ENCODE results near the gene LARGE2.

LARGE2 gene

DNA sequence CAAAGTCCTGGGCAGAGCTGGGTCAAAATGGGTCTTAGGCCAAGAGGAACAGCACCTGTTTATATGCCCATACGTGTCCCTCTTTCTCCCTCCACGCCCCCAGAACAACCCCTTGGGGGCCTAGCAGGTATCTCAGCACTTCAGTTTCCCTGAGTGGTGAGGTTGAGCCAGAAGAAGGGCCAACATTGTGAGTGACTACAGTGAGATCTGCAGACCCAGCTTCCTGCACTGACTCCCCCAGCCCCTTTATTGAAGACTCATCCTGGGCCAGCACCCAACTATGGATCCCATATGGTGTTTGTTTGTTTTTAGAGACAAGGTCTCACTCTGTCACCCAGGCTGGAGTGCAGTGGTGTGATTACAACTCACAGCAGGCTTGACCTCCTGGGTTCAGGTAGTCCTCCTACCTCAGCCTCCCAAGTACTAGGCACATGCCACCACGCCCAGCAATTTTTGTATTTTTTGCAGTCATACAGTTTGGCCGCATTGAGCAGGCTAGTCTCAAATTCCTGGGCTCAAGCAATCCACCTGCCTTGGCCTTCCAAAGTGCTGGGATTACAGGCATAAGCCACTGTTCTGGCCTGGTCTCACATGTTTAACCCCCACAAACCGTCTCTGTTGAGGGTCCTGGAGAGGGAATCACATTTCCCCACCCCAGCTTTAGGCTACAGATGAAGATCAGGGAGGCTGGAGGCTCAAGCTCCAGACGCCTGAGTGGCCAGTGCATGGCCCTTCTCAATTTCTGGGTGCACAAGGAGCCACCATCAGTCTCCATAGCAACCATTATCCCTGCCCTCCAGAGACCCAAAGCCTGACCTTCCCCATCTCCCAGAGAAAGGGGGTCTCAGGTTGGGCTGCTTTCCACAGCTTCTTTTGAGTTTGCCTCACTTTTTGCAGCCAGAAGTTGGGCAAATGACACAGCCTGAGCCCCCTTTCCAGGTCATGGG, 1.7 kb upstream of the LARGE2 start:
- no peak for DNase-seq (ENCODE audit: extremely low read depth, low read depth)
- TF ChIP-seq, protein P1, sequence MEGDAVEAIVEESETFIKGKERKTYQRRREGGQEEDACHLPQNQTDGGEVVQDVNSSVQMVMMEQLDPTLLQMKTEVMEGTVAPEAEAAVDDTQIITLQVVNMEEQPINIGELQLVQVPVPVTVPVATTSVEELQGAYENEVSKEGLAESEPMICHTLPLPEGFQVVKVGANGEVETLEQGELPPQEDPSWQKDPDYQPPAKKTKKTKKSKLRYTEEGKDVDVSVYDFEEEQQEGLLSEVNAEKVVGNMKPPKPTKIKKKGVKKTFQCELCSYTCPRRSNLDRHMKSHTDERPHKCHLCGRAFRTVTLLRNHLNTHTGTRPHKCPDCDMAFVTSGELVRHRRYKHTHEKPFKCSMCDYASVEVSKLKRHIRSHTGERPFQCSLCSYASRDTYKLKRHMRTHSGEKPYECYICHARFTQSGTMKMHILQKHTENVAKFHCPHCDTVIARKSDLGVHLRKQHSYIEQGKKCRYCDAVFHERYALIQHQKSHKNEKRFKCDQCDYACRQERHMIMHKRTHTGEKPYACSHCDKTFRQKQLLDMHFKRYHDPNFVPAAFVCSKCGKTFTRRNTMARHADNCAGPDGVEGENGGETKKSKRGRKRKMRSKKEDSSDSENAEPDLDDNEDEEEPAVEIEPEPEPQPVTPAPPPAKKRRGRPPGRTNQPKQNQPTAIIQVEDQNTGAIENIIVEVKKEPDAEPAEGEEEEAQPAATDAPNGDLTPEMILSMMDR (IDR thresholded peaks at IDR 0.05; ENCODE audit: low read depth, low read length, missing control alignments): no peak

DNA sequence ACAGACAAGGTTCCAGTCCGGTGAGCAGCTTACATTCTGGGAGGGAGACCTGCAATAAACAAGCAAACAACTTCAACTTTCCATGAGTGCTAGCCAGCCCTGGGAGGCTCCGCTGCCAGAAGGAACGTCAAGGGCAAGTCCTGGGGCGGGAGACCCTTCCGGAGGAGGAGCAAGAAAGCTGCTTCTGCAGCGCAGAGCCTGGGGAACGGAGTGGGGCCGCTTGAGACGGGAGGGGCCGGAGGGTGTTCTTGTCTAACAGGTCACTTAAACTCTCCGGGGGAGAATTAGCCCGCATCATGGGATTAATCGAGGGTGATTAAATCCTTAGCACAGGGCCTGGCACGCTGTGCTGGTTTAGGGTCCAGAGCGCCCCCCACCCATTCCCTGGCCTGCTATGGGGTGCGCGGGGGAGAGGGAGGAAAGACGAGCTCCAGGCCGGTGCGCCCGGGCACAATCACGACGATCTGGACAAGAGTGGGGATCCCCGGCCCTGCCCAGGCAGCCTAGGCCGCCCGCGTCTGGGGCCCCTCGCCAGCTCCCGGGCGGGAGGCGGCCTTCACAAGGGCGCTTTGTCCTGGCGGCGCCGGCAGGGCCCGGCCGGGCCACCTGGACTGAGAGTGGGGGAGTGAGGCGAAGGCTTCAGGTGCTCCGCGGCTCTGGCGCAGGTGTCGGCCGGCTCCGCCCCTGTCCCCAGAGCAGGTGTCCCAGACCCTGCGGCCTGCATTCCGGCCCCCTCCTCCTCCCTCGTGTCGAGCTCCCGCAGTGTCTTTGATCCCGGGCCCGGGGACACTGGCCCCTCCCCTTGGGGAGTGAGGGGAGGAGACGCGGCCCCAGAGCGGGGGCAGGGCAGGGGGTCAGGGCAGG, 663 bp upstream of the LARGE2 start:
- TF ChIP-seq, protein P1 (IDR thresholded peaks at IDR 0.05; ENCODE audit: low read depth, low read length, missing control alignments): no peak
- H3K4me3 ChIP-seq (replicated peaks; ENCODE audit: low read depth, low read length): no peak overlapping the region
- DNase-seq (ENCODE audit: extremely low read depth, low read depth): no peak

More for the DNA sequence above, 1.7 kb upstream of the LARGE2 start:
- no peak overlapping the region for H3K4me3 ChIP-seq (replicated peaks; ENCODE audit: low read depth, low read length)

DNA sequence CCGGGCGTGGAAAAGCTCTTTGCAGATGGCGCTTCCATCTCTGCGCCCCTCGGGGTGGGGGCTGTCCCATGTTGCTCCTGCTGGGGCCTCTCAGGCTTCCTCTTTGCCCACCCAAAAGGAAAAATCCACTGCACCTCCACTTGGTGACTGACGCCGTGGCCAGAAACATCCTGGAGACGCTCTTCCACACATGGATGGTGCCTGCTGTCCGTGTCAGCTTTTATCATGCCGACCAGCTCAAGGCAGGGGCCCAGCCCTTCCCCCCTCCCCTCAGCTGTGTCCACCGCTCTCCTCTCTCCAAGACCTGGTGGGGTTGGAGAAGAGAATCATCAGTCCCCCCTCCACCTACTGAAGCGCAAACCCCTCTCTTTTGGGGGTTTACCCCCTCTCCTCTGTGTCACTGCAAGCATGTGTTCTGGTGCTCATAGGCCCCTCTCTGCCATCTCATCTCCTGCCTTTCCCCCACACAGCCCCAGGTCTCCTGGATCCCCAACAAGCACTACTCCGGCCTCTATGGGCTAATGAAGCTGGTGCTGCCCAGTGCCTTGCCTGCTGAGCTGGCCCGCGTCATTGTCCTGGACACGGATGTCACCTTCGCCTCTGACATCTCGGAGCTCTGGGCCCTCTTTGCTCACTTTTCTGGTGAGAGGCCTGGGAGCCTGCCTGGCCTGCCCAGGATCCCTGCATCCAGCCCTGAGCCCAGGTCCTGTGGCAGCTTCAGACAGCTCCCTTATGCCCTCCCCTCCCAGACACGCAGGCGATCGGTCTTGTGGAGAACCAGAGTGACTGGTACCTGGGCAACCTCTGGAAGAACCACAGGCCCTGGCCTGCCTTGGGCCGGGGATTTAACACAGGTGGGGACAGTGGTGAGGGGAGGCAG, 1.8 kb downstream of the LARGE2 start:
- no peak overlapping the region for H3K4me3 ChIP-seq (replicated peaks; ENCODE audit: low read depth, low read length)
- TF ChIP-seq, protein P1 (IDR thresholded peaks at IDR 0.05; ENCODE audit: low read depth, low read length, missing control alignments): no peak
- no peak for DNase-seq (ENCODE audit: extremely low read depth, low read depth)

DNA sequence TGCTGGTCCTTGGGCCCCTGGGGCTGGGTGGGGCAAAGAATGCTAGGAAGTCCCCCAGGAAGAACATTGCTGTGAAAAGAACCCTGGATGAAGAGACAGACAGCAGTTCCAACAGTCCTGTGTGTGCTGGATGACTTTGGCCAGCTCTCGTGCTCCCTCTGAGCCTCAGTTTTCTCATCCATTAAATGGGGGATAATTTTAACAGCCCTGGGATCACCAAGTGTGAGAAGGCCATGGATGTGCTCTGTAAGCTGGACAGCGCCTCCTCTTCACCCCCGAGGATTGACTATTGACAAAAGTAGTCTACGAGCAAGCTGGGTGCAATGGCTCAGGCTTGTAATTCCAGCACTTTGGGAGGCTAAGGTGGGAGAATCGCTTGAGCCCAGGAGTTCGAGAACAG, 2.5 kb downstream of the LARGE2 start:
- no peak for DNase-seq (ENCODE audit: extremely low read depth, low read depth)
- TF ChIP-seq, protein P1 (IDR thresholded peaks at IDR 0.05; ENCODE audit: low read depth, low read length, missing control alignments): no peak
- no peak overlapping the region for H3K4me3 ChIP-seq (replicated peaks; ENCODE audit: low read depth, low read length)

DNA sequence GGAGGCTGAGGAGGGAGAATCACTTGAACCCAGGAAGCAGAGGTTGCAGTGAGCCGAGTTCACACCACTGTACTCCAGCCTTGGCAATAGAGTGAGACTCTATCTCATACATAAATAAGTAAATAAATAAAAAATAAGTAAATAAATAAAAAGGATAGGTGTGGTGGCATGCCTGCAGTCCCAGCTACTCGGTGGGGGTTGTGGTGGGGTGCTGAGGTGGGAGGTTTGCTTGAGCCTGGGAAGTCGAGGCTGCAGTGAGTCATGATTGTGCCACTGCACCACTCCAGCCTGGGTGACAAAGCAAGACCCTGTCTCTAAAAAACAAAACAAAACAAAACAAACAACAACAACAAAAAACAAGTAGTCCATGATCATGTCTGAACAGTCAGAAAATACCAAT, 3.1 kb downstream of the LARGE2 start:
- TF ChIP-seq, protein P1 (IDR thresholded peaks at IDR 0.05; ENCODE audit: low read depth, low read length, missing control alignments): no peak
- no peak overlapping the region for H3K4me3 ChIP-seq (replicated peaks; ENCODE audit: low read depth, low read length)
- DNase-seq (ENCODE audit: extremely low read depth, low read depth): no peak

DNA sequence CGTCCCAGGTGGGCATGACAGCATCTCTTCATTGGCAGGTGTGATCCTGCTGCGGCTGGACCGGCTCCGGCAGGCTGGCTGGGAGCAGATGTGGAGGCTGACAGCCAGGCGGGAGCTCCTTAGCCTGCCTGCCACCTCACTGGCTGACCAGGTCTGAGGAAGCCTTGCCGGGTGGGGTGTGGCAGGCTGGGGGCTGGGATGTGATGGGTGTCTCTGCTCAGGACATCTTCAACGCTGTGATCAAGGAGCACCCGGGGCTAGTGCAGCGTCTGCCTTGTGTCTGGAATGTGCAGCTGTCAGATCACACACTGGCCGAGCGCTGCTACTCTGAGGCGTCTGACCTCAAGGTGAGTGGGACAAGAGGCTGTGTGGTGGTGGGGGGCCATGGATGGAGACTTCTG, 3.5 kb downstream of the LARGE2 start:
- no peak overlapping the region for H3K4me3 ChIP-seq (replicated peaks; ENCODE audit: low read depth, low read length)
- DNase-seq (ENCODE audit: extremely low read depth, low read depth): no peak
- TF ChIP-seq, protein P1 (IDR thresholded peaks at IDR 0.05; ENCODE audit: low read depth, low read length, missing control alignments): no peak

Data from HFF-Myc (cell line).